Bone marrow (tissue), 2 donors: ENCODE results near the gene BLVRB.
"Not testable (repeated sequence)": the region's sequence is repeated elsewhere in the genome, so short reads cannot be mapped to it uniquely, and the experiment has no call there.

Source experiments
- DNase-seq, 2 donors: peaks; one replicate each; lab custom pipeline; 2025; lab: John Stamatoyannopoulos, UW

Gene BLVRB

DNA sequence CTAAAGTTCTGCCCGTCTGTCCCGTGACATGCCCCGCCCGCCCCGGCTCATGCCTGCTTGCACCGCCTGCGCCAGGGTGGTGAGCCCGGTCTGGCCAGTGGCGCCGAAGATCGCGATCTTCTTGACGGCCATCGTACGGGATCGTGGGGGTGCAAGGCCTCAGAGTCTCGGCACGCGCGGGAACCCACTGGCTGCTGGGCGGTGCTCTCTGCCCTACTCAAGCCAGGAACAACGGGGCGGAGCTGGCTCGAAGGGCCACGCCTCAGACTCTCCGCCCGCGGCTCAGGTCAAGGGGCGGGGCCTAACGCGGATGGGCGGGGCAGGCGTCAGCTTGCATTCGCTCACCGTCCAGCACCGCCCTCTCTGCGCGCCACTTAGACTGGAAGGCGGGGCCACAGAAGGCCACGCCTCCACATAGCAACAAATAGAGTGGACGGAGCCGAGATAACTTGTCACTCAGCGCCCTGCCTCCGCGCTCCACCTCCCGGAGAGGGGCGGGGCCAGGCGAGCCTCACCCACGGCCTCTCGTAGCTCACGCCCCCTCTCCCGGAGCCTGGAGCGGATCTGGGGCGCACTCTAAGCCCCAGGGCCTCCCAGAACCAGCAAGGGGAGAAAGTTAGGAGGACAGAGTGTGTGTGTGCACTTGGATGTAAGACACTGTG lies at the start of gene BLVRB:
Gene BLVRB, minus strand, starts transcription at position 189 of the 662 bp plus-strand sequence. Its CDS starts 57 bp downstream, at position 132.
- DNase-seq: peak; percentile 95 to 98

GRCh38 chr19:40513741-40514315 lies 48.3 kb upstream of the BLVRB start:
- no peak for DNase-seq

- no peak for DNase-seq
These were observed 47.8 kb upstream of the BLVRB start for GRCh38 chr19:40513345-40513678.

DNA sequence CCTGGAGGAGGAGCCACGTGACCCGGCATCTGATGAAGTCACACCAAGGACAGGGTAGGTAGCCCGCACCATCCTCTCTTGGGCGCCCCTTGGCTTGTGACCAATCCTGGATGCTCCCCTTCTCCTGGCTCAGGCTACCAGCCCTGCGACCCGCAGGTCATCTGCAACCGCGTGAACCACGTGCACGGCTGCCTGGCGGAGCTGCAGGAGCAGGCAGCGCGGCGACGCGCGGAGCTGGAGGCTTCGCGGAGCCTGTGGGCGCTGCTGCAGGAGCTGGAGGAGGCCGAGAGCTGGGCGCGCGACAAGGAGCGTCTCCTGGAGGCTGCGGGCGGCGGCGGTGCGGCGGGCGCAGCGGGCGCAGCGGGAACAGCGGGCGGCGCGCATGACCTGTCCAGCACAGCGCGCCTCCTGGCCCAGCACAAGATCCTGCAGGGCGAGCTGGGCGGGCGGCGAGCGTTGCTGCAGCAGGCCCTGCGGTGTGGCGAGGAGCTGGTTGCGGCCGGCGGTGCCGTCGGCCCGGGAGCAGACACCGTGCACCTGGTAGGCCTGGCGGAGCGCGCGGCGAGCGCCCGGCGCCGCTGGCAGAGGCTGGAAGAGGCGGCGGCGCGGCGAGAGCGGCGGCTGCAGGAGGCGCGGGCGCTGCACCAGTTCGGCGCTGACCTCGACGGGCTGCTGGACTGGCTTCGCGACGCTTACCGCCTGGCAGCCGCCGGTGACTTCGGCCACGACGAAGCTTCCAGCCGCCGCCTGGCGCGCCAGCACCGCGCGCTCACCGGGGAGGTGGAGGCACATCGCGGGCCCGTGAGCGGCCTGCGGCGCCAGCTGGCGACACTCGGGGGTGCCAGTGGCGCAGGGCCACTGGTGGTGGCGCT lies 47.2 kb upstream of the BLVRB start:
- no peak for DNase-seq

DNA sequence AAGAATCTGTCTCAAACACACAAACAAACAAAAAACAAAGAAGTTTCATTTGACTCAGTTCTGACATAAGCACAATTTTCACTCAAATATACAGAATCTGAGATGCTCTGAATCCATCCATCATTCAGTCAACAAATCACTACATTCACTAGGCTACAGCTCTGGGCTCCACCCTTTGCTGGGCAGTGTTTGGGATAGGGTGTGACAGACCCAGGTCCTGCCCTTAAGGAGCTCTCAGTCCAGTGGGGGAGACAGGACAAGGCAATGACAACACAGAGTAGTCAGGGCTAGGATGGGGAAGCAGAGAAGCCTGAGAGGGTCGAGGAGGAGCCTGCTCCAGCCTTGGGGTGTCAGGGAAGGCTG lies 46.5 kb upstream of the BLVRB start:
- no peak for DNase-seq

DNA sequence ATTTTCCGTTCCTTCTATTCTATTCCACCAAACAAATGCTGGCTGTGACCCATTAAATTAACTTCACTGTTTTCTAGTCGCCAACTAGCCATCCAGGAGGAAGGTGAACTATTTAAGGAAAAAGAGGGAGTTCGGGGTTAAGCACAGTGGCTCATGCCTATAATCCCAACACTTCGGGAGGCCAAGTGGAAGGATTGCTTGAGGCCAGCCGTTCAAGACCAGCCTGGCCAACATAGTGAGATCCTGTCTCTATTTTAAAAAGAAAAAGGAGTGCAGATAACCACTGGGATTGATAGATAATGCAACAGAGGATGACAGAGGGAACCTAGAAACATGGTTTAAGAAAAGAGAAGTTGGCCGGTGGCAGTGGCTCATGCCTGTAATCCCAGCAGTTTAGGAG lies 45.9 kb upstream of the BLVRB start:
- DNase-seq: no peak

- no peak for DNase-seq
These were observed 45.1 kb upstream of the BLVRB start for GRCh38 chr19:40510526-40511115.

- DNase-seq: no peak
These were observed 43.3 kb upstream of the BLVRB start for GRCh38 chr19:40508739-40509260.

GRCh38 chr19:40507892-40508291 lies 42.3 kb upstream of the BLVRB start:
- DNase-seq: no peak

DNA sequence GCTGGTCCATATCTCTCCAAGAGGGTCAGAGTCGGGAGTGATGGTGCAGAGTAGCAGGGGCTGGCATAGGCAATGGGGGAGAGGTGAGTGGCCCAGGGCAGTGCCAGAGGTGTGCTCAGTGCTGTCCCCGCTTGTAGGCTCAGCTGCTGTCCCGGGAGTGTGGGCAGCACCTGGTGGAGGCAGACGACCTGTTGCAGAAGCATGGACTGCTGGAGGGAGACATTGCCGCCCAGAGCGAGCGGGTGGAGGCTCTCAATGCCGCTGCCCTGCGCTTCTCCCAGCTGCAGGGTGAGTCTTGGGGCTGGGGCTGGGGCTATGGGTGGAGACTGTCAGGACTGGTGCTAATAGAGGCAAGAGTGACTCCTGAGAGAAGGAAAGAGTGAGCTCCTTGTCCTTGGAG lies 40.6 kb upstream of the BLVRB start:
- no peak for DNase-seq

DNA sequence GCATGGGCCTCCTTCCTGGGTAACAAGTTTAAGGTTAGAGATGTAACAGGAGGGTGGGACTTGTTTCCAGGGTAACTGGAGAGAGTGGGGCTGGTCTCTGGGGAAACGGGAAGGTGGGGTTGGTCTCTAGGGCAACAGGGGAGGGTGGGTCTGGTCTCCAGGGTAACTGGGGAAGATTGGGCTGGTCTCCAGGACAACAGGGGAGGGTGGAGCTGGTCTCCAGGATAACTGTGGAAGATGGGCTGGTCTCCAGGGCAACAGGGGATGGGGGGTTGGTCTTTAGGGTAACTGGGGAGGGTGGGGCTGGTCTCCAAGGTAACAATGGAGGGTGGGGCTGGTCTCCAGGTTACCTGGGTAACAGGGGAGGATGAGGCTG lies 37.8 kb upstream of the BLVRB start:
- DNase-seq: no peak

GRCh38 chr19:40502647-40503319 lies 37.2 kb upstream of the BLVRB start:
- DNase-seq: no peak

DNA sequence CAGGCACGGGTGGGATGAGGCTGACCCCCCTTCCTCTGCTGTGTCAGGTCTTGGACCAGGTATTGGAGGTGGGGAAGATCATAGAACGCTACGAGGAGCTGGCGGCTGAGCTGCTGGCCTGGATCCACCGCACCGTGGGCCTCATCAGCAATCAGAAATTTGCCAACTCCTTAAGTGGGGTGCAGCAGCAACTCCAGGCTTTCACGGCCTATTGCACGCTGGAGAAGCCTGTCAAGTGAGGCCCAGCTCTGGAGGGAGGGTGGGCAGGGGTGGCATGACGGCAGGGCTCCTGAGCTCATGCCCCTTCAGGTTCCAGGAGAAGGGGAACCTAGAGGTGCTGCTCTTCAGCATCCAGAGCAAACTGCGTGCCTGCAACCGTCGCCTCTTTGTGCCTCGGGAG lies 36.5 kb upstream of the BLVRB start:
- DNase-seq: no peak

GRCh38 chr19:40501599-40501998 lies 36.1 kb upstream of the BLVRB start:
- DNase-seq: no peak

DNA sequence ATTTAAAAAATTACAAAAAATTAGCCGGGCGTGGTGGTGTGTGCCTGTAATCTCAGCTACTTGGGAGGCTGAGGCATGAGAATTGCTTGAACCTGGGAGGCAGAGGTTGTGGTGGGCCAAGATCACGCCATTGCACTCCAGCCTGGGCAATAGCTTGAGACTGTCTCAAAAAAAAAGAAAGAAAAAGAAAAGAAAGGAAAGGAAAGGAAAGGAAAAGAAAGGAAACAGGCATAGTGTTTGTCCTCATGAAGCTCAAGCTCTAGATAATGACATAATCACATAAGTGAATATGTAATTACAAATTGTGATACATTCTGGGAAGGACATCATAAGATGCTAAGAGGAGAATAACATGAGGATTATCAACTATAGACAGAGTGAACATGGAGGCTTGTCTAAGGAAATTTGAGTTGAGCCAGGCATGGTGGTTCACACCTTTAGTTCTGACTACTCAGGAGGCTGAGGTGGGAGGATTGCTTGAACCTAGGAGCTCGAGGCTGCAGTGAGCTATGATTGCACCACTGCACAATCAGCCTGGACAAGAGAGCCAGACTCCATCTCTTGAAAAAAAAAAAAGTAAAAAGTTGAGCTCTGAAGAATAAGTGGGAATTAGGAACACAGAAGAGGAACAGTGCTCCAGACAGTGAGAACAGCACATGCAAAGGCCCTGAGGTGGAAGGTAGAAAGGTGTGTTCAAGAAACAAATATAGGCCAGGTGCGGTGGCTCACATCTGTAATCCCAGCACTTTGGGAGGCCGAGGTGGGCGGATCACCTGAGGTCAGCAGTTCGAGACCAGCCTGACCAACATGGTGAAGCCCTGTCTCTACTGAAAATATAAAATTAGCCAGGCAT lies 35.4 kb upstream of the BLVRB start:
- not testable (repeated sequence) for DNase-seq

DNA sequence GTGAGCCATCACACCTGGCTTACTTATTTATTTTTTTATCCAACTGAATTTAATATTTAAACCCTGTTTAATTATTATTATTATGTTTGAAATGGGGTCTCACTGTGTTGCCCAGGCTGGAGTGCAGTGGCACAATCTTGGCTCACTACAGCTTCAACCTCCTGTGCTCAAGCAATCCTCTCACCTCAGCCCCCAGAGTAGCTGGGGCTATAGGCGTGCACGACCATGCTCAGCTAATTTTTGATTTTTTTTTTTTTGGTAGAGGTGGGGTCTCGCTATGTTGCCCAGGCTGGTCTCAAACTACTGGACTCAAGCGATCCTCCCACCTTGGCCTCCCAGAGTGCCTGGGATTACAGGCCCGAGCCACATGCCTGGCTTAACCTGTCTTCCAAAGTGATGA lies 33.8 kb upstream of the BLVRB start:
- no peak for DNase-seq

DNA sequence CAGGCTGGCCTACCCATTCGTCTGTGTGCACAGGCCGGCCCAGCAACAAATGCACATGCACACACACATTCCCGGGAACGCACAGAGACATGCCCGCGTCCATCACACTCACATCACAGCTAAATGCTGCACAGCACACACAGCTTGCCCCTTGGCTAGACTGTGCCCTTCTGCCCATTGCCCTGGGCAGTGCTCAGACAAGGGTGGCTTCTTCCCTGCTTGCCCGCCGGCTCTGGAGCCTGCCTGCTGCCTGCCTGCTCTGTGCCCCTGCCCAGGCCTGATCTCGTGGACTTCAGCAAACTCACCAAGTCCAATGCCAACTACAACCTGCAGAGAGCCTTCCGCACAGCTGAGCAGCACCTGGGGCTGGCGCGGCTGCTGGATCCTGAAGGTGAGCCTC lies 31.7 kb upstream of the BLVRB start:
- DNase-seq: no peak

DNA sequence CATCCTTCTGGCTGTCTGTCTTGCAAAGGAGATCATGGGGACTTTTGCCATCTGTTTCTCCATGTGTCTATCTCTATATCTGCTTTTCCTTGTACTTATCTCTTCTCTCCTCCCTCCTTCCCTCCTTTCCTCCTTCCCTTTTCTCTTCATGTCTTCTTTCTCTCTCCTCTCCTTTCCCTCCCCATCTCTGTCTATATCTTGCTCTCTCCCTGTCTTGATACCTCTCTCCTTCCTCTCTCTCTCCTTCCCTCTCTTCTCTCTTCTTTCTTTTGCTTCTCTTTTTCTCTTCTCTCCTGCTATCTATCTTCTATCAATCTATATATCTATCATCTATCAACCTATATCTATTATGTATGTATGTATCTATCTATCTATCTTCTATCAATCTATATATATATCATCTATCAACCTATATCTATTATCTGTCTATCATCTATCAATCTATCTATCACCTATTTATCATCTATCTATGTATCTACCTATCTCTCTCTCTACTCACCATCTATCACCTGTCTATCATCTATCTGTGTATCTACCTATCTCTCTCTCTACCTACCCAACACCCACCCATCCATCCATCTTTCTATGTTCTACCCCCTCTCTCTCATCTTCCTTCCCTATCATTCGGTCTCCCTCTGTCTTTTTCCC lies 28.8 kb upstream of the BLVRB start:
- DNase-seq: no peak

GRCh38 chr19:40493778-40494177 lies 28.2 kb upstream of the BLVRB start:
- no peak for DNase-seq

- no peak for DNase-seq
These were observed 26.7 kb upstream of the BLVRB start for GRCh38 chr19:40492274-40492673.

- no peak for DNase-seq
These were observed 24.3 kb upstream of the BLVRB start for GRCh38 chr19:40489882-40490230.
